Skin epidermis (tissue), 12 donors: ENCODE data around the gene ZHX3.

ENCODE experiments used
- H3K27ac ChIP-seq, 21 experiments: fragments of 200-600 bp; sonication (generic) in 11 of 21; one replicate each; pipeline ENCODE4 v1.5.0; 2020; ENCODE audit warnings: mild to moderate bottlenecking in 3 of 21, inconsistent platforms in 2 of 21, moderate library complexity in 2 of 21
- H3K4me3 ChIP-seq, 7 experiments: fragments of 200-600 bp; sonication (generic) in 2 of 7; one replicate each; pipeline ENCODE4 v1.5.0; 2020; ENCODE audit warnings: inconsistent platforms in 2 of 7, mild to moderate bottlenecking in 2 of 7, moderate library complexity in 1 of 7

Gene ZHX3

GRCh38 chr20:41356951-41357350 is 39.4 kb upstream of the ZHX3 start:
- Histone ChIP-seq H3K4me3 (no peak overlapping the region), H3K27ac (no peak overlapping the region)

- Histone ChIP-seq H3K4me3 (no peak overlapping the region), H3K27ac (no peak overlapping the region)
These were observed 38.2 kb upstream of the ZHX3 start for GRCh38 chr20:41355598-41356203.

GRCh38 chr20:41355192-41355591 is 37.7 kb upstream of the ZHX3 start:
- H3K4me3 ChIP-seq, result no peak overlapping the region
- no peak overlapping the region for H3K27ac ChIP-seq

GRCh38 chr20:41353530-41353929 is 36.0 kb upstream of the ZHX3 start:
- no peak overlapping the region for H3K4me3 ChIP-seq
- H3K27ac ChIP-seq, result no peak overlapping the region

- H3K4me3 ChIP-seq, result no peak overlapping the region
- H3K27ac ChIP-seq, result no peak overlapping the region
These were observed 35.1 kb upstream of the ZHX3 start for GRCh38 chr20:41352666-41353065.

- Histone ChIP-seq H3K4me3 (no peak overlapping the region), H3K27ac (no peak overlapping the region)
These were observed 34.6 kb upstream of the ZHX3 start for GRCh38 chr20:41352106-41352505.

- no peak overlapping the region for H3K4me3 ChIP-seq
These were observed 33.0 kb upstream of the ZHX3 start for GRCh38 chr20:41350408-41350962.

GRCh38 chr20:41349943-41350342 is 32.4 kb upstream of the ZHX3 start:
- Histone ChIP-seq H3K4me3 (no peak overlapping the region), H3K27ac (no peak overlapping the region)

More at GRCh38 chr20:41350408-41350962, 33.0 kb upstream of the ZHX3 start:
- no peak overlapping the region for H3K27ac ChIP-seq

GRCh38 chr20:41349266-41349665 is 31.7 kb upstream of the ZHX3 start:
- Histone ChIP-seq H3K4me3 (no peak overlapping the region), H3K27ac (no peak overlapping the region)

GRCh38 chr20:41348430-41349172 is 31.1 kb upstream of the ZHX3 start:
- Histone ChIP-seq H3K4me3 (no peak overlapping the region), H3K27ac (no peak overlapping the region)

- Histone ChIP-seq H3K27ac (no peak overlapping the region), H3K4me3 (no peak overlapping the region)
These were observed 30.2 kb upstream of the ZHX3 start for GRCh38 chr20:41347523-41348429.

GRCh38 chr20:41345729-41346067 is 28.2 kb upstream of the ZHX3 start:
- Histone ChIP-seq H3K27ac (peak overlapping the region in 7 of 21 experiments; percentile 6 to 34 (median 23)), H3K4me3 (no peak overlapping the region)

- H3K4me3 ChIP-seq, result no peak overlapping the region
- peak overlapping the region in 17 of 21 experiments; percentile 3 to 82 (median 40) for H3K27ac ChIP-seq
These were observed 27.6 kb upstream of the ZHX3 start for GRCh38 chr20:41344938-41345728.

- Histone ChIP-seq H3K4me3 (no peak overlapping the region), H3K27ac (peak overlapping the region in 18 of 21 experiments; percentile 3 to 82 (median 40))
These were observed 26.9 kb upstream of the ZHX3 start for GRCh38 chr20:41344477-41344876.

GRCh38 chr20:41342474-41343464 is 25.2 kb upstream of the ZHX3 start:
- no peak overlapping the region for H3K4me3 ChIP-seq
- H3K27ac ChIP-seq, result peak overlapping the region in 7 of 21 experiments; percentile 7 to 54 (median 27)

GRCh38 chr20:41340327-41341055 is 23.0 kb upstream of the ZHX3 start, which contains the start of gene LPIN3:
Gene LPIN3 (plus strand): TSS chr20:41340821. CDS start chr20:41345804, 4,983 bp downstream.
- Histone ChIP-seq H3K27ac (peak within 1 kb of the TSS; percentile 27 to 92 (median 83)), H3K4me3 (peak within 1 kb of the TSS; percentile 24 to 47 (median 33))

GRCh38 chr20:41339957-41340326 is 22.4 kb upstream of the ZHX3 start:
- H3K27ac ChIP-seq, result peak overlapping the region in 19 of 21 experiments; percentile 29 to 92 (median 80)
- H3K4me3 ChIP-seq, result peak overlapping the region; percentile 24 to 47 (median 33)
